Measurements from ENCODE around the gene CTDSPL. TPM values are rescaled to one million over a fixed set of nuclear protein-coding genes. Genes with fewer than 3 reads are reported as not detected.

CTDSPL gene
- total and polyA plus RNA-seq, 2 of the 13 experiments (the other 11 are each of a cell fraction or from before 2014, with no cell fraction given) = 26.1 to 142 TPM

DNA sequence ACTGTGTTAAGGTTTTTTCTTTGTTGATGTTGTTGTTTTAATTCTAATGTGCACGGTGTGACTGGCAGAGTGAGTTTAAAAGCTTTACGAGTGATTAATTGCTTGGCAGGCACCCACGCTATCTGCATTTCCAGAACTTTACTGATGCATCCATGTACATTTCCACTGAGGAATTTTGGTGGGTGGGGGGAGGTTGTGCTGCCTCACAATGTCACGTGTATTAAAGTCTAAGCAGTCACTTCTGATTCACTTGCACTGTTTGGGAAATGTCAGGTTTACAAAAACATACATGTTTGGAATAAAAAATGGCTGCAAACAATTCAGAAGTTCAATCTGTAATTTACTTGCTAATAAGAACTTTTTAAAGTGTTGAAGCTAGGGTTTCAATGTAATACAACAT, 38.5 kb upstream of the CTDSPL start:
- Histone ChIP-seq H3K79me2 (ENCODE audit: insufficient read depth, low read length) (no peaks in the 10 kb centered on the region), H2AFZ (ENCODE audit: low read length) (no peak overlapping the region), H3K4me2 (ENCODE audit: low read depth, low read length) (no peak overlapping the region), H4K20me1 (ENCODE audit: insufficient read depth, low read length) (no peaks in the 10 kb centered on the region), H3K9ac (ENCODE audit: insufficient read depth, low read depth, low read length) (no peak overlapping the region), H3K27ac (ENCODE audit: extremely low read length, insufficient read depth, low read length) (no peak overlapping the region), H3K4me1 (ENCODE audit: insufficient read depth, low read length) (peaks cover 9% of the 10 kb centered on the region), H3K9me3 (ENCODE audit: low read length) (no peaks in the 10 kb centered on the region), H3K27me3 (ENCODE audit: control insufficient read depth in 1 of 2, insufficient read depth in 2 of 2, low read length in 2 of 2) (no peaks in the 10 kb centered on the region), H3K36me3 (replicated peaks in 1 of 2; ENCODE audit: control insufficient read depth in 1 of 2, insufficient read depth in 2 of 2, low read length in 2 of 2) (peaks cover 0 to 2% of the 10 kb centered on the region in 2 experiments; a peak in 4 of 5 replicates), H3K4me3 (replicated peaks in 1 of 3; ENCODE audit: insufficient read depth in 1 of 3, low read depth in 2 of 3, low read length in 3 of 3) (no peak overlapping the region)
- no TSS peak for BruUV-seq (replicated peaks)
- ChIA-PET POLR2A (no interaction called here), CTCF (ENCODE audit: low intra/inter-chr PET ratio, low total read pairs) (no interaction called here)
- DNase-seq (ENCODE audit: low spot score) (no peak), FAIRE-seq (no peak), ATAC-seq (no peak)
- 82% methylated on average over 4 of the region's 4 CpGs for WGBS (ENCODE audit: low lambda C conversion rate)
- intact Hi-C loops (cut with micrococcal nuclease; ENCODE audit: unreplicated experiment) (no loop called here), in situ Hi-C loops (cut with HindIII; ENCODE audit: extremely low pct_ligation_motif_present, low pct_unique_long_range_greater_than_20kb) (no loop called here)
- TF ChIP-seq ZNF460 (CRISPR knock-in tag; IDR thresholded peaks at IDR 0.05; ENCODE audit: borderline replicate concordance) (no peak), HOMEZ (CRISPR knock-in tag; IDR thresholded peaks at IDR 0.05; ENCODE audit: low read depth) (no peak), ZNF674 (CRISPR knock-in tag; IDR thresholded peaks at IDR 0.05; ENCODE audit: low read depth) (no peak), ZNF337 (CRISPR knock-in tag; IDR thresholded peaks at IDR 0.05; ENCODE audit: borderline replicate concordance, low read depth) (no peak), ZNF547 (CRISPR knock-in tag; IDR thresholded peaks at IDR 0.05) (no peak), ESRRA (CRISPR knock-in tag; IDR thresholded peaks at IDR 0.05; ENCODE audit: low read depth) (no peak), ZNF800 (CRISPR knock-in tag; IDR thresholded peaks at IDR 0.05) (no peak), SOX6 (IDR thresholded peaks at IDR 0.05) (no peak), SOX6 (CRISPR knock-in tag; IDR thresholded peaks at IDR 0.05) (no peak), PCBP2 (optimal IDR thresholded peaks at IDR 0.05; ENCODE audit: low read depth, low read length, poor library complexity, severe bottlenecking) (no peak), BRD4 (CRISPR knock-in tag; IDR thresholded peaks at IDR 0.05) (no peak), XBP1 (CRISPR knock-in tag; IDR thresholded peaks at IDR 0.05) (no peak), ARID4A (CRISPR knock-in tag; IDR thresholded peaks at IDR 0.05; ENCODE audit: borderline replicate concordance) (no peak)
- TF ChIP-seq, protein P1, sequence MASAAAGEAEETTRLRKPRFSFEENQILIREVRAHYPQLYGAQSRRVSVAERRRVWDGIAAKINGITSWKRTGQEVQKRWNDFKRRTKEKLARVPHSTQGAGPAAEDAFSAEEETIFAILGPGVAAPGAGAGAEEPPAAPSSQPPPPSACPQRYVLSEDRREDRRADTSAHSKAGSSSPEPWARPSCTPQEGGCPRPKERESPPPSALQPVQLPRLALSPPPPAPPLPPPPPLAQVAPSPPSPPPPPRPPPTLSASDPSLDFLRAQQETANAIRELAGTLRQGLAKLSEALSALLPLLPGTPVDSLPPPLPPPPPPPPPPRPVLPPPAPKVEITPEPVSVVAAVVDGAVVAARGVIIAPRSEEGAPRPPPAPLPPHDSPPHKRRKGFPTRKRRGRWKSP (CRISPR knock-in tag; IDR thresholded peaks at IDR 0.05) = no peak
- TF ChIP-seq, protein P2, sequence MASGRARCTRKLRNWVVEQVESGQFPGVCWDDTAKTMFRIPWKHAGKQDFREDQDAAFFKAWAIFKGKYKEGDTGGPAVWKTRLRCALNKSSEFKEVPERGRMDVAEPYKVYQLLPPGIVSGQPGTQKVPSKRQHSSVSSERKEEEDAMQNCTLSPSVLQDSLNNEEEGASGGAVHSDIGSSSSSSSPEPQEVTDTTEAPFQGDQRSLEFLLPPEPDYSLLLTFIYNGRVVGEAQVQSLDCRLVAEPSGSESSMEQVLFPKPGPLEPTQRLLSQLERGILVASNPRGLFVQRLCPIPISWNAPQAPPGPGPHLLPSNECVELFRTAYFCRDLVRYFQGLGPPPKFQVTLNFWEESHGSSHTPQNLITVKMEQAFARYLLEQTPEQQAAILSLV (CRISPR knock-in tag; IDR thresholded peaks at IDR 0.05; ENCODE audit: borderline replicate concordance) = no peak

Measured in HepG2 (cell line).